ENCODE results near the gene AKAP17A. TPM values are rescaled to one million over a fixed set of nuclear protein-coding genes. Genes with fewer than 3 reads are reported as not detected.

AKAP17A gene
- total RNA-seq, 2 experiments from 2014 or later: 49.7 to 51.2 TPM

GRCh38 chrX:1589356-1590130, 1.9 kb upstream of the AKAP17A start:
- peaks cover 20% of the 10 kb centered on the region for H3K4me1 Mint-ChIP-seq
- H3K9me3 Mint-ChIP-seq (ENCODE audit: low read depth): no peaks in the 10 kb centered on the region
- intact Hi-C loops (cut with DNase I, micrococcal nuclease): loop anchor here (2.0 to 5.0 kb wide), 3 partner anchors 53 to 127 kb away; partner anchors contain the start of gene P2RY8 (in 1 of the 2)
- peak overlapping the region; percentile 30 for H3K27ac Mint-ChIP-seq
- no peak for DNase-seq
- POLR2A ChIA-PET: no interaction called here
- no peak for ATAC-seq
- no peak overlapping the region for H3K4me3 Mint-ChIP-seq
- CTCF ChIA-PET: no interaction called here
- H3K27me3 Mint-ChIP-seq: no peaks in the 10 kb centered on the region
- peaks cover 19% of the 10 kb centered on the region for H3K36me3 Mint-ChIP-seq (ENCODE audit: low read depth)

GRCh38 chrX:1591863-1592469, 562 bp downstream of the AKAP17A start:
- no peaks in the 10 kb centered on the region for H3K27me3 Mint-ChIP-seq
- intact Hi-C loops (cut with DNase I, micrococcal nuclease): loop anchor here (1.0 to 5.0 kb wide), 9 partner anchors 55 to 1273 kb away; partner anchors contain the start of genes P2RY8 (in 2 of the 2) and SLC25A6 (in 1 of the 2)
- ATAC-seq: peak; percentile 27
- H3K36me3 Mint-ChIP-seq (ENCODE audit: low read depth): peaks cover 38% of the 10 kb centered on the region
- H3K27ac Mint-ChIP-seq: peak overlapping the region; percentile 89
- peak overlapping the region; percentile 91 for H3K4me3 Mint-ChIP-seq
- H3K4me1 Mint-ChIP-seq: peaks cover 25% of the 10 kb centered on the region
- H3K9me3 Mint-ChIP-seq (ENCODE audit: low read depth): no peaks in the 10 kb centered on the region
- peak; percentile 31 for DNase-seq
- POLR2A ChIA-PET: no interaction called here
- CTCF ChIA-PET: no interaction called here

GRCh38 chrX:1592470-1593142, 1.2 kb downstream of the AKAP17A start:
- Mint-ChIP-seq H3K36me3 (ENCODE audit: low read depth) (peaks cover 43% of the 10 kb centered on the region), H3K27ac (peak overlapping the region; percentile 89), H3K9me3 (ENCODE audit: low read depth) (no peaks in the 10 kb centered on the region), H3K4me1 (peaks cover 26% of the 10 kb centered on the region), H3K27me3 (no peaks in the 10 kb centered on the region), H3K4me3 (peak overlapping the region; percentile 91)
- intact Hi-C loops (cut with DNase I, micrococcal nuclease): loop anchor here in 1 of 2 experiments (5.0 kb wide), 1 partner anchor 65 kb away; no protein-coding TSS in a partner anchor
- ChIA-PET CTCF (no interaction called here), POLR2A (no interaction called here)
- DNase-seq (peak; percentile 41), ATAC-seq (no peak)

DNA sequence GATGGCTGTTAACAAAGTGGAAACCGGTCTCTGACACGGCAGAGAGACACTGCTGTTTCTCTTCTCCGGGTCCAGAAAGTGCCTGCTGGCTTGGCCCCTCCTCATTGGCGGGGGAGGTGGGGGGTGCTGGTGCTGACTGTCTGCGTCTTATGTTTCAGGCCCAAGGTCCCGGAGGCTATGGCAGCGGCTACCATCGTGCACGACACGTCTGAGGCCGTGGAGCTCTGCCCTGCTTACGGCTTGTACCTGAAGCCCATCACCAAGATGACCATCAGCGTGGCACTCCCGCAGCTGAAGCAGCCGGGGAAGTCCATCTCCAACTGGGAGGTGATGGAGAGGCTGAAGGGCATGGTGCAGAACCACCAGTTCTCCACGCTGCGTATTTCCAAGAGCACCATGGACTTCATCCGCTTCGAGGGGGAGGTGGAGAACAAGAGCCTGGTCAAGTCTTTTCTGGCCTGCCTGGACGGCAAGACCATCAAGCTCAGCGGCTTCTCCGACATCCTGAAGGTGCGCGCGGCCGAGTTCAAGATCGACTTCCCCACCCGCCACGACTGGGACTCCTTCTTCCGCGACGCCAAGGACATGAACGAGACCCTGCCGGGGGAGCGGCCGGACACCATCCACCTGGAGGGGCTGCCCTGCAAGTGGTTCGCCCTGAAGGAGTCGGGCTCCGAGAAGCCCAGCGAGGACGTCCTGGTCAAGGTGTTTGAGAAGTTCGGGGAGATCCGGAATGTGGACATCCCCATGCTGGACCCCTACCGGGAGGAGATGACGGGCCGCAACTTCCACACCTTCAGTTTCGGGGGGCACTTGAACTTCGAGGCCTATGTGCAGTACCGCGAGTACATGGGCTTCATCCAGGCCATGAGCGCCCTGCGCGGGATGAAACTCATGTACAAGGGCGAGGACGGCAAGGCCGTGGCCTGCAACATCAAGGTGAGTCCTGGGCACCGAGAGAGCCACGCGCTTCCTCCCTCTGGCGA, 2.2 kb downstream of the AKAP17A start:
- Mint-ChIP-seq H3K4me3 (peak overlapping the region; percentile 91), H3K4me1 (peaks cover 26% of the 10 kb centered on the region), H3K27ac (peak overlapping the region; percentile 83), H3K36me3 (ENCODE audit: low read depth) (peaks cover 46% of the 10 kb centered on the region), H3K27me3 (no peaks in the 10 kb centered on the region), H3K9me3 (ENCODE audit: low read depth) (no peaks in the 10 kb centered on the region)
- ChIA-PET CTCF (no interaction called here), POLR2A (no interaction called here)
- ATAC-seq (no peak), DNase-seq (no peak)
- intact Hi-C loops (cut with DNase I, micrococcal nuclease): loop anchor here in 1 of 2 experiments (5.0 kb wide), 1 partner anchor 64 kb away; no protein-coding TSS in a partner anchor

- Mint-ChIP-seq H3K27ac (no peak overlapping the region), H3K4me3 (no peak overlapping the region), H3K27me3 (no peaks in the 10 kb centered on the region), H3K36me3 (ENCODE audit: low read depth) (peaks cover 56% of the 10 kb centered on the region), H3K4me1 (peaks cover 26% of the 10 kb centered on the region), H3K9me3 (ENCODE audit: low read depth) (no peaks in the 10 kb centered on the region)
- ChIA-PET CTCF (no interaction called here), POLR2A (no interaction called here)
- ATAC-seq (no peak), DNase-seq (no peak)
- intact Hi-C loops (cut with DNase I, micrococcal nuclease): no loop called here
Observed at GRCh38 chrX:1595711-1596060, 4.3 kb downstream of the AKAP17A start.

GRCh38 chrX:1596676-1597344, 5.4 kb downstream of the AKAP17A start:
- no peaks in the 10 kb centered on the region for H3K9me3 Mint-ChIP-seq (ENCODE audit: low read depth)

DNA sequence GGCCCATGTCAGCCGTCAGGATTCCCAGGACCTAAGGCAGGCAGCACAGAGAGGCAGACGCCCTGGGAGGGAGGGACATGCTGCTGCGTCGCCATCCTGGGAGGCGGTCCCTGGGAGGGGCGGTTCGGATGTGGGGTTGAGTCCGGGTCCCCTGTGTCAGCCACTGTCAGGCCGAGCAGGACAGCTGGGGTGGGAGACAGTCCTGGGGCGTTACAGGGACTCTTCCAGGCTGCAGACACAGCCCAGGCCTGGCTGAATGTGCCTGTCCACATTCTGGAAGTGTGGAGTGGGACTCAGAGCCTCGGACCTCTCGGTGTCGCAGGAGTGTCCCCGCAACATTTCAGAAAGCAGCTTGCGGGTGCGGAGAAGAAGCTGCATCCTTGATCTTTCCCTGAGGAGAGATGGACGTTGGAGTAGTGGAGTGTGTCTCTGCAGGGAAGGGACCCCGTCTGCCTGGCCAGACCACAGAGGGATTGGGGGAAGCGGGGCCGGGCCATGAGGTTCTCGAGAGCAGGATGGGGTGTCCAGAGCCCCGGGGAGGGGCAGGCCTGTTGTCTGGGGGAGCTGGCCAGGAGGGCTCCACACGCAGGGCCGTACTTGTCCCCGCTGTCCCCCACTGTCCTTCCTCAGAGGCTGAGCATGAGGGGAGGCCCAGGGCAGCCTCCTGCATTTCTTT, 6.1 kb downstream of the AKAP17A start:
- no peaks in the 10 kb centered on the region for H3K9me3 Mint-ChIP-seq (ENCODE audit: low read depth)
- H3K4me3 Mint-ChIP-seq: no peak overlapping the region
- no peak for DNase-seq
- H3K27me3 Mint-ChIP-seq: no peaks in the 10 kb centered on the region
- intact Hi-C loops (cut with DNase I, micrococcal nuclease): no loop called here
- H3K4me1 Mint-ChIP-seq: peaks cover 26% of the 10 kb centered on the region
- POLR2A ChIA-PET: no interaction called here
- H3K27ac Mint-ChIP-seq: no peak overlapping the region
- H3K36me3 Mint-ChIP-seq (ENCODE audit: low read depth): peaks cover 69% of the 10 kb centered on the region
- no peak for ATAC-seq
- CTCF ChIA-PET: no interaction called here

More at GRCh38 chrX:1596676-1597344, 5.4 kb downstream of the AKAP17A start:
- DNase-seq: no peak
- Mint-ChIP-seq H3K4me3 (no peak overlapping the region), H3K4me1 (peaks cover 26% of the 10 kb centered on the region), H3K36me3 (ENCODE audit: low read depth) (peaks cover 63% of the 10 kb centered on the region), H3K27ac (no peak overlapping the region), H3K27me3 (no peaks in the 10 kb centered on the region)
- CTCF ChIA-PET: no interaction called here
- POLR2A ChIA-PET: no interaction called here
- ATAC-seq: no peak
- intact Hi-C loops (cut with DNase I, micrococcal nuclease): no loop called here

DNA sequence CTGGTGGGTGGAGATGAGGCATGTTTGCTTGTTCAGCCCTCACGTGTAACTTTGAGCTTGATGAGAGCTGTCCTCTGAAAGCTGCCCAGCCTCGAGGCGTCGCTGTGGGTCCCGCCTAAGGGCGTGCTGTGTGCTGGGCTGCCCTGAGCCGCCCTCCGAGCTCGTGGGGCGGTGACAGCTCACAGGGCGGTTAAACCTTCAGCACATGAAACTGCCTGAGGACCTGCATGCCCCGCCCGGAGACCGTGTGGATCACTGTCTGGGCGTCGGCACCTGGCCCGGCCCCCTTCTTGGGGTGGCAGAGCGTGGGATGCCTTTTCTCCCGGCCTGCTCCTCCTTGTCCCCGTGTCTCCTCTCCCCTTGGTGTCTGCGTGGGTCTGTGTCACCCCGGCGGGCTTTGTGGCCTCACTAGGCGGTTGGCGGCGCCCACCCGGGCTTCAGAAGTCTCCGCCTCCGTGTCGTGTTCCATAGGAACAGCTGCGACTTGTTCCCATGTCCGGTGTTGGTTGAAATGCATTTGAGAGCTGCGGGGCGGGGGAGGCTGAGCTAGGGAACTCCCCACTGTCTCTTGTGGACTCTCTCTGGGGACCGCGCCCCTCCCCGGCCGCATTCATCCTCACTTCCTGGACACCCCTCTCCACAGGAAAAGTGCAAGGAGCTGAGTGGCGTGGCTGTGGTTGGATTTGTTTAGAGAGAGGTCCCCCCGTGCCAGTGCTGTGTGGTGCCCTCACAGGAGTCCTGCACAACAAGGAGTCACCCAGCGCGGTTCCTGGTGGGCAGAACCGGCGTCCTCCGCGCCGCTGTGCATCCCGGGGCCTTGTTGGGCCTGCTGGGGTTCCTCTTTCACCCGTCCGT, 6.8 kb downstream of the AKAP17A start:
- Mint-ChIP-seq H3K4me3 (no peak overlapping the region), H3K36me3 (ENCODE audit: low read depth) (peaks cover 67% of the 10 kb centered on the region), H3K4me1 (peaks cover 18% of the 10 kb centered on the region), H3K27ac (no peak overlapping the region), H3K27me3 (no peaks in the 10 kb centered on the region), H3K9me3 (ENCODE audit: low read depth) (no peaks in the 10 kb centered on the region)
- POLR2A ChIA-PET: no interaction called here
- CTCF ChIA-PET: no interaction called here
- DNase-seq (no peak), ATAC-seq (no peak)
- intact Hi-C loops (cut with DNase I, micrococcal nuclease): no loop called here

DNA sequence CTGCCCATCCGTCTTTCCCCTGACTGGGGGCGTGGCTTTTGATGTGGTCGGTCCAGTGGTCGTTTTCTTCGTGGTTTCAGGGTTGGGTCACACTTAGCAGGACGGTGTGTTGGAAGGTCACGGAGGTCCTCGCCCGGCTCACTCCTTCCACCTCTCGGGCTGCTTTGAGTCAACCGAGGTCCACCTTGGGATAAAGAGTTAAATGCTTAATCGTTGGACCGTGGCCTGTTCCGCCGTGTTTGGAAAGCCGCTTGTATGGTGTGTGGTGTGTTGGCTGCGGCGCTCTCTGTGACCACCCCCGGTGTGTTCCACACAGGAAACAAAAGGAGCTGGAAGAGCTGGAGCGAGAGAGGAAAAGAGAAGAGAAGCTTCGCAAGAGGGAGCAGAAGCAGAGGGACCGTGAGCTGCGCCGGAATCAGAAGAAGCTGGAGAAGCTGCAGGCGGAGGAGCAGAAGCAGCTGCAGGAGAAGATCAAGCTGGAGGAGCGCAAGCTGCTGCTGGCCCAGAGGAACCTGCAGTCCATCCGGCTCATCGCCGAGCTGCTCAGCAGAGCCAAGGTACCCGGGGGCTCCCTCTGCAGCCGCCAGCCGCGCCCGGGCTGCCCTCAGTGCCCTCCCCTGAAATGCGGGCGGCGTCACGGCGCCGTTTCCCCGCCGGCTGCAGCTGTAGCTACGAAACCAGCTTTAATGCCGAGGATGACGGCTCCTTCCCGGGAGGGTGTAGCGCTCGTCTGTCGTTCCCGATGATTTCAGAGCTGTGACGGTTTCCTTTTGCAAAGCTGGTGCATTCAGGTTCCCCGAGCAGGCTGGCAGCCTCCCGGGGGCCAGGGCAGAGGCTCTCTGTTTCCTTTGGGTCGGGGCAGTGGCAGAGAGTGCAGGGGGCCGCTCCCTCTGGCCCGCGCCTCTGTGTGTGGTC, 7.7 kb downstream of the AKAP17A start:
- no peak for DNase-seq
- H3K27ac Mint-ChIP-seq: no peak overlapping the region
- peaks cover 61% of the 10 kb centered on the region for H3K36me3 Mint-ChIP-seq (ENCODE audit: low read depth)
- CTCF ChIA-PET: no interaction called here
- H3K9me3 Mint-ChIP-seq (ENCODE audit: low read depth): no peaks in the 10 kb centered on the region
- no peaks in the 10 kb centered on the region for H3K27me3 Mint-ChIP-seq
- no peak for ATAC-seq
- POLR2A ChIA-PET: no interaction called here
- no peak overlapping the region for H3K4me3 Mint-ChIP-seq
- intact Hi-C loops (cut with DNase I, micrococcal nuclease): no loop called here
- peaks cover 9% of the 10 kb centered on the region for H3K4me1 Mint-ChIP-seq

All from activated CD4-positive, alpha-beta T cell treated with anti-CD3 and anti-CD28 coated beads for 36 hours (primary cell).